ENCODE measurements around the gene BLOC1S5. TPM values are rescaled to one million over a fixed set of nuclear protein-coding genes. Genes with fewer than 3 reads are reported as not detected.

BLOC1S5 gene
- total RNA-seq, 1 experiment from 2014 or later = 9.1 TPM

DNA sequence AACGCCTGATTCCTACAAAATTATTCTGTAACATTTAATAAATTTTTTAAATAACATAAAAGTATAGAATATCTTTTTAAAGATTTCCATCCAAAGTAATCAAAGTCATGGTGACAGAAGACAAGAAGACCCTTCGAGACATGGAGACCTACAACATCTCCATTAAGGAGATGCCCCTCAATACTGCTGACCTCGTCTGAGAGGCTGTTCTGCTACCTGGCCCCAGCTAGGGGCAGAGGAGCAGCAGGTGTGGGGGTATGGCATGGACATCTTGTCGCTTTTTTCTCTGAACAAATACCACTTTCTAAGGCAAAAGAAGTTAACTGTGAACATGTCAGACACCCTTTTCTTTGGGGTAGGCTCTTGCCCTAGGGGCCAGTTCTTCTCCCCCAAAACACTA is 44.1 kb downstream of the BLOC1S5 start:
- Histone ChIP-seq H3K36me3 (ENCODE audit: low read depth, low read length) (no peaks in the 10 kb centered on the region), H2AFZ (ENCODE audit: low read length) (no peak overlapping the region), H3K4me1 (ENCODE audit: insufficient read depth, low read length) (peaks cover 6% of the 10 kb centered on the region; the same call in 1 of the 2 replicates), H3K79me2 (ENCODE audit: low read length) (no peaks in the 10 kb centered on the region), H4K20me1 (ENCODE audit: low read length) (no peaks in the 10 kb centered on the region), H3K4me3 (ENCODE audit: low read length) (no peak overlapping the region), H3K4me2 (ENCODE audit: low read length) (no peak overlapping the region), H3K9ac (ENCODE audit: low read length) (no peak overlapping the region), H3K9me3 (ENCODE audit: low read length) (no peaks in the 10 kb centered on the region), H3K9me2 (replicated peaks; ENCODE audit: low read length) (no peaks in the 10 kb centered on the region), H3K27me3 (ENCODE audit: low read length) (no peaks in the 10 kb centered on the region), H3F3A (ENCODE audit: low read length, unreplicated experiment) (no peaks in the 10 kb centered on the region), H3K27ac (ENCODE audit: low read length) (no peak overlapping the region)
- POLR2A ChIA-PET (ENCODE audit: unreplicated experiment) = no interaction called here
- ATAC-seq = no peak
- no peak for DNase-seq
- intact Hi-C loops (cut with micrococcal nuclease) = no loop called here
- BruUV-seq (replicated peaks) = no TSS peak
- CTCF ChIA-PET = no interaction called here
- TF ChIP-seq EZH2 (IDR thresholded peaks at IDR 0.05; ENCODE audit: low read length, unreplicated experiment) = no peak
- no peak for TF ChIP-seq EZH2phosphoT487 (IDR thresholded peaks at IDR 0.05; ENCODE audit: borderline replicate concordance, low read length)

DNA sequence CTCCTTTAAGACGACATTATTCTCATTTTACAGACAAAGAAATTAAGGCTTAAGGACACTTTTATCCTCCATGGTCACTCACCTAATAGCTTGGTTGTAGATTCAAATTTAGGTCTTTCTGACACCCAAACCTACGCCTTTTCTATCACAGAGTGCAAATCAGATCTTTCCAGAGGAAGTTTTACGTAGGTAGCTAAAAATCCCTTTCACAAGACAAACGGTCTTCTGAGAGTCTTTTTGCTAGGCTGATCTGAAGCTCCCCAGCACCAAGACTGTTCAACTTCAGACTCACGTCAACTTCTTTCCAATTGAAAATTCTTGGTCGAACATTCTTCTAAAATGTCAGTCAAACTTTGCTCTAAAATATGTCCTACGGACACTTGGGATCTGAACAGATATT is 46.5 kb downstream of the BLOC1S5 start:
- ChIA-PET CTCF (no interaction called here), POLR2A (ENCODE audit: unreplicated experiment) (no interaction called here)
- H3K4me2 ChIP-seq (ENCODE audit: low read length) = no peak overlapping the region
- no peaks in the 10 kb centered on the region for H3F3A ChIP-seq (ENCODE audit: low read length, unreplicated experiment)
- H2AFZ ChIP-seq (ENCODE audit: low read length) = no peak overlapping the region
- no peaks in the 10 kb centered on the region for H3K9me3 ChIP-seq (ENCODE audit: low read length)
- no peaks in the 10 kb centered on the region for H3K36me3 ChIP-seq (ENCODE audit: low read depth, low read length)
- no peaks in the 10 kb centered on the region for H3K9me2 ChIP-seq (replicated peaks; ENCODE audit: low read length)
- H4K20me1 ChIP-seq (ENCODE audit: low read length) = no peaks in the 10 kb centered on the region
- H3K27me3 ChIP-seq (ENCODE audit: low read length) = no peaks in the 10 kb centered on the region
- H3K4me1 ChIP-seq (ENCODE audit: insufficient read depth, low read length) = 0 out of 2 replicates have a peak, but pooled peaks cover 7% of the 10 kb centered on the region
- TF ChIP-seq EZH2 (IDR thresholded peaks at IDR 0.05; ENCODE audit: low read length, unreplicated experiment) (no peak), EZH2phosphoT487 (IDR thresholded peaks at IDR 0.05; ENCODE audit: borderline replicate concordance, low read length) (no peak)
- TF ChIP-seq, protein P1, sequence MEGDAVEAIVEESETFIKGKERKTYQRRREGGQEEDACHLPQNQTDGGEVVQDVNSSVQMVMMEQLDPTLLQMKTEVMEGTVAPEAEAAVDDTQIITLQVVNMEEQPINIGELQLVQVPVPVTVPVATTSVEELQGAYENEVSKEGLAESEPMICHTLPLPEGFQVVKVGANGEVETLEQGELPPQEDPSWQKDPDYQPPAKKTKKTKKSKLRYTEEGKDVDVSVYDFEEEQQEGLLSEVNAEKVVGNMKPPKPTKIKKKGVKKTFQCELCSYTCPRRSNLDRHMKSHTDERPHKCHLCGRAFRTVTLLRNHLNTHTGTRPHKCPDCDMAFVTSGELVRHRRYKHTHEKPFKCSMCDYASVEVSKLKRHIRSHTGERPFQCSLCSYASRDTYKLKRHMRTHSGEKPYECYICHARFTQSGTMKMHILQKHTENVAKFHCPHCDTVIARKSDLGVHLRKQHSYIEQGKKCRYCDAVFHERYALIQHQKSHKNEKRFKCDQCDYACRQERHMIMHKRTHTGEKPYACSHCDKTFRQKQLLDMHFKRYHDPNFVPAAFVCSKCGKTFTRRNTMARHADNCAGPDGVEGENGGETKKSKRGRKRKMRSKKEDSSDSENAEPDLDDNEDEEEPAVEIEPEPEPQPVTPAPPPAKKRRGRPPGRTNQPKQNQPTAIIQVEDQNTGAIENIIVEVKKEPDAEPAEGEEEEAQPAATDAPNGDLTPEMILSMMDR (conservative IDR thresholded peaks at IDR 0.05; ENCODE audit: low read depth, low read length) = no peak
- H3K4me3 ChIP-seq (ENCODE audit: low read length) = no peak overlapping the region
- ATAC-seq (no peak), DNase-seq (no peak)
- BruUV-seq (replicated peaks) = no TSS peak
- H3K27ac ChIP-seq (ENCODE audit: low read length) = no peak overlapping the region
- no peaks in the 10 kb centered on the region for H3K79me2 ChIP-seq (ENCODE audit: low read length)
- H3K9ac ChIP-seq (ENCODE audit: low read length) = no peak overlapping the region
- intact Hi-C loops (cut with micrococcal nuclease) = loop anchor here (10.0 kb wide), 1 partner anchor 197 kb away; no protein-coding TSS in a partner anchor

DNA sequence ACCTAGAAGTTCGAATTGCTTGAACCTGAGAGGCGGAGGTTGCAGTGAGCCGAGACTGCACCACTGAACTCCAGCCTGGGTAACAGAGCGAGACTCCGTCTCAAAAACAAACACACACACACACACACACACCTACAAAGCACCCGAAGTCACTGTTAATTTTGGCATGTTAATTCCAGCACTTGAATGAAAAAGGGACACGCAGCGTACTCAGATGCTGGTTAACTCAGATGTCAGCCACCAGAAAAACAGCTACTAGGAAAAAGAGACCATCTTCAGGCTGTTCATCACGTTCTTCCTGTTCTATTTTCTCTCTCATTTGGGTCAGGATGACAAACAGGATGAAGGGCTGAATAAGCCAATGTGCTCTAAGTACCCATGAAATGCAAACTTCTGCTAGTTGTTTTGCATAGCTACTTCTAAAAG is 46.9 kb downstream of the BLOC1S5 start:
- H3K4me1 ChIP-seq (ENCODE audit: insufficient read depth, low read length) = 0 out of 2 replicates have a peak, but pooled peaks cover 7% of the 10 kb centered on the region
- H3K4me2 ChIP-seq (ENCODE audit: low read length) = no peak overlapping the region
- H3K9me3 ChIP-seq (ENCODE audit: low read length) = no peaks in the 10 kb centered on the region
- no peaks in the 10 kb centered on the region for H3K9me2 ChIP-seq (replicated peaks; ENCODE audit: low read length)
- H4K20me1 ChIP-seq (ENCODE audit: low read length) = no peaks in the 10 kb centered on the region
- no peak for DNase-seq
- intact Hi-C loops (cut with micrococcal nuclease) = loop anchor here (10.0 kb wide), 1 partner anchor 198 kb away; no protein-coding TSS in a partner anchor
- no peaks in the 10 kb centered on the region for H3K36me3 ChIP-seq (ENCODE audit: low read depth, low read length)
- H3K27me3 ChIP-seq (ENCODE audit: low read length) = no peaks in the 10 kb centered on the region
- H3K27ac ChIP-seq (ENCODE audit: low read length) = no peak overlapping the region
- POLR2A ChIA-PET (ENCODE audit: unreplicated experiment) = no interaction called here
- no peak for ATAC-seq
- H3F3A ChIP-seq (ENCODE audit: low read length, unreplicated experiment) = no peaks in the 10 kb centered on the region
- CTCF ChIA-PET = no interaction called here
- no peak overlapping the region for H3K4me3 ChIP-seq (ENCODE audit: low read length)
- no peak overlapping the region for H2AFZ ChIP-seq (ENCODE audit: low read length)
- no TSS peak for BruUV-seq (replicated peaks)
- no peak overlapping the region for H3K9ac ChIP-seq (ENCODE audit: low read length)
- no peaks in the 10 kb centered on the region for H3K79me2 ChIP-seq (ENCODE audit: low read length)
- TF ChIP-seq, protein P1 (conservative IDR thresholded peaks at IDR 0.05; ENCODE audit: low read depth, low read length) = no peak
- no peak for TF ChIP-seq EZH2phosphoT487 (IDR thresholded peaks at IDR 0.05; ENCODE audit: borderline replicate concordance, low read length)
- TF ChIP-seq EZH2 (IDR thresholded peaks at IDR 0.05; ENCODE audit: low read length, unreplicated experiment) = no peak
